HepG2 (cell line): Measurements from ENCODE around the gene LZTR1. TPM values are rescaled to one million over a fixed set of nuclear protein-coding genes. Genes with fewer than 3 reads are reported as not detected.
A peak's percentile ranks its signal among the peaks of the same experiment; 100 is the strongest.

ENCODE experiments used
- ATAC-seq: fragments of 200-7000 bp; cut with Tn5 transposase; 3 replicates; pipeline ENCODE4 v1.9.1; 2020; ENCODE audit warnings: mild to moderate bottlenecking, moderate library complexity
- BruUV-seq: library from RNA; stranded (reverse); fragments of 400-500 nt; replicated peaks from 2 replicates; lab custom pipeline; 2021; lab: Mats Ljungman, UMichigan
- CTCF ChIA-PET: fragments of 300-600 bp; formaldehyde crosslinking; extraction: SDS; loops from one replicate; lab custom pipeline; 2021; ENCODE audit warnings: low total read pairs, inconsistent platforms, low intra/inter-chr PET ratio; lab: Yijun Ruan, JAX
- POLR2A ChIA-PET: fragments of 350-600 bp; sonication (Branson Sonifier 250); formaldehyde crosslinking; loops from one replicate; lab custom pipeline; 2020; ENCODE audit warnings: antibody characterized with exemption, inconsistent platforms; lab: Yijun Ruan, JAX
- DNase-seq: peaks from one replicate; pipeline ENCODE4 v3.0.0-alpha.2; 2015; ENCODE audit warnings: low spot score
- FAIRE-seq: peaks from 3 replicates; lab custom pipeline; 2011; peaks lifted over from hg19 to GRCh38; lab: Jason Lieb, UNC
- H2AFZ ChIP-seq: one replicate; pipeline ENCODE4 v1.6.1; 2011; ENCODE audit warnings: low read length, inconsistent platforms
- H3K27ac ChIP-seq: fragments of 300-600 bp; 3 replicates; pipeline ENCODE4 v1.8.0; 2011; ENCODE audit warnings: mixed run types, mild to moderate bottlenecking, mixed read lengths, low read length, inconsistent platforms; ENCODE audit not compliant: insufficient read depth; ENCODE audit errors: extremely low read length
- H3K27me3 ChIP-seq, 2 experiments: fragments of 200-600 bp in 1 of 2; 2 replicates in 1 of 2; 3 replicates in 1 of 2; pipeline versions ENCODE4 v1.6.0 to v1.8.0; 2011; ENCODE audit warnings: low read length in 2 of 2, mild to moderate bottlenecking in 2 of 2, moderate library complexity in 2 of 2, inconsistent platforms in 1 of 2; ENCODE audit not compliant: insufficient read depth in 2 of 2, control insufficient read depth in 1 of 2
- H3K36me3 ChIP-seq, 2 experiments: fragments of 200-600 bp in 1 of 2; replicated peaks in 1 of 2; 2 replicates in 1 of 2; 3 replicates in 1 of 2; pipeline versions ENCODE4 v1.5.1 to v1.8.0; 2011; ENCODE audit warnings: low read length in 2 of 2, inconsistent platforms in 1 of 2; ENCODE audit not compliant: insufficient read depth in 2 of 2, control insufficient read depth in 1 of 2
- H3K4me1 ChIP-seq: 2 replicates; pipeline ENCODE4 v1.5.1; 2012; ENCODE audit warnings: low read length, inconsistent platforms; ENCODE audit not compliant: insufficient read depth
- H3K4me2 ChIP-seq: 2 replicates; pipeline ENCODE4 v1.6.0; 2011; ENCODE audit warnings: low read depth, low read length, inconsistent platforms
- H3K4me3 ChIP-seq, 3 experiments: fragments of 200-600 bp in 1 of 3; sonication (generic), shearing (Covaris generic) in 1 of 3; replicated peaks in 1 of 3; 2 replicates each; pipeline ENCODE4 v1.5.1; 2011 to 2016; ENCODE audit warnings: low read length in 3 of 3, inconsistent platforms in 2 of 3, low read depth in 2 of 3, mild to moderate bottlenecking in 2 of 3, control low read depth in 1 of 3, mixed read lengths in 1 of 3; ENCODE audit not compliant: insufficient read depth in 1 of 3
- H3K79me2 ChIP-seq: one replicate; pipeline ENCODE4 v1.6.1; 2011; ENCODE audit warnings: low read length, inconsistent platforms; ENCODE audit not compliant: insufficient read depth
- H3K9ac ChIP-seq: 2 replicates; pipeline ENCODE4 v1.6.0; 2011; ENCODE audit warnings: mild to moderate bottlenecking, low read depth, low read length, inconsistent platforms; ENCODE audit not compliant: insufficient read depth
- H3K9me3 ChIP-seq: 2 replicates; pipeline ENCODE4 v1.5.1; 2012; ENCODE audit warnings: mild to moderate bottlenecking, low read length
- H4K20me1 ChIP-seq: 2 replicates; pipeline ENCODE4 v1.6.0; 2011; ENCODE audit warnings: inconsistent platforms, mild to moderate bottlenecking, low read length, moderate library complexity; ENCODE audit not compliant: insufficient read depth
- ARHGAP35 ChIP-seq: sonication (generic); formaldehyde crosslinking; IDR thresholded peaks from 2 replicates; pipeline ENCODE4 v1.9.0; 2022; ENCODE audit warnings: mild to moderate bottlenecking, inconsistent platforms, moderate library complexity, missing genetic modification reagents, borderline replicate concordance
- FOXJ3 ChIP-seq: sonication (generic); formaldehyde crosslinking; IDR thresholded peaks from 2 replicates; pipeline ENCODE4 v1.4.0; 2020; ENCODE audit warnings: missing genetic modification reagents, mild to moderate bottlenecking, borderline replicate concordance
- JUND ChIP-seq: sonication (generic); formaldehyde crosslinking; IDR thresholded peaks from 2 replicates; pipeline ENCODE4 v1.8.0; 2022; ENCODE audit warnings: mild to moderate bottlenecking, missing genetic modification reagents
- MIXL1 ChIP-seq: IDR thresholded peaks from 2 replicates; pipeline ENCODE4 v1.6.1; 2016
- PLRG1 ChIP-seq: fragments of 450-650 bp; conservative IDR thresholded peaks from 2 replicates; pipeline ENCODE4 v1.6.1; 2016
- ZFP62 ChIP-seq: sonication (generic); formaldehyde crosslinking; IDR thresholded peaks from 2 replicates; pipeline ENCODE4 v1.4.0; 2020; ENCODE audit warnings: missing genetic modification reagents
- ZNF672 ChIP-seq: sonication (generic); formaldehyde crosslinking; IDR thresholded peaks from 2 replicates; pipeline ENCODE4 v1.8.1; 2022; ENCODE audit warnings: missing genetic modification reagents
- WGBS: methylation state at CpG from one replicate; pipeline ENCODE4 v1.1.6; 2017; ENCODE audit warnings: low lambda C conversion rate; 5-methylcytosine and 5-hydroxymethylcytosine counted together
- in situ Hi-C: cut with HindIII; loops from 2 replicates; pipeline ENCODE4 v1.10.0; 2017; ENCODE audit warnings: low pct_unique_long_range_greater_than_20kb; ENCODE audit not compliant: extremely low pct_ligation_motif_present
- intact Hi-C: fragments of 100-400 bp; cut with micrococcal nuclease; formaldehyde crosslinking; loops from one replicate; pipeline ENCODE4 v1.10.0; 2022; ENCODE audit not compliant: unreplicated experiment
- polyA plus RNA-seq, 8 experiments: library from polyadenylated mRNA; depleted of rRNA in 3 of 8; stranded (reverse) in 7 of 8; unstranded in 1 of 8; fragments of >200 nt; fragmentation: Illumina TruSeq in 4 of 8; extraction: Trizol in 4 of 8; gene quantifications; 2 replicates each; pipeline versions ENCODE4 v1.2.1 to v1.2.3, GENCODE V29; 2011 to 2016; ENCODE audit warnings: low read depth in 4 of 8, missing spikeins in 1 of 8, mixed read lengths in 1 of 8; ENCODE audit not compliant: insufficient read depth in 1 of 8
- total RNA-seq, 5 experiments: library from RNA; depleted of rRNA; stranded (reverse); fragments of >200 nt; fragmentation: Illumina TruSeq; extraction: Trizol; gene quantifications; 2 replicates each; pipeline ENCODE4 v1.2.3, GENCODE V29; 2016; ENCODE audit warnings: low read depth in 1 of 5
- TF ChIP-seq, protein P1 (sequence below): sonication (generic); formaldehyde crosslinking; IDR thresholded peaks from 2 replicates; pipeline ENCODE4 v1.4.0; 2020; ENCODE audit warnings: missing genetic modification reagents
- TF ChIP-seq, protein P2 (sequence below), 2 experiments: IDR thresholded peaks; 2 replicates each; pipeline ENCODE4 v1.6.1; 2011 to 2012; ENCODE audit warnings: low read length in 2 of 2, borderline replicate concordance in 1 of 2, low read depth in 1 of 2, mild to moderate bottlenecking in 1 of 2, moderate library complexity in 1 of 2

The LZTR1 gene
- total and polyA plus RNA-seq, 2 of the 13 experiments (the other 11 are each of a cell fraction or from before 2014, with no cell fraction given), result 21.8 to 22.4 TPM

DNA sequence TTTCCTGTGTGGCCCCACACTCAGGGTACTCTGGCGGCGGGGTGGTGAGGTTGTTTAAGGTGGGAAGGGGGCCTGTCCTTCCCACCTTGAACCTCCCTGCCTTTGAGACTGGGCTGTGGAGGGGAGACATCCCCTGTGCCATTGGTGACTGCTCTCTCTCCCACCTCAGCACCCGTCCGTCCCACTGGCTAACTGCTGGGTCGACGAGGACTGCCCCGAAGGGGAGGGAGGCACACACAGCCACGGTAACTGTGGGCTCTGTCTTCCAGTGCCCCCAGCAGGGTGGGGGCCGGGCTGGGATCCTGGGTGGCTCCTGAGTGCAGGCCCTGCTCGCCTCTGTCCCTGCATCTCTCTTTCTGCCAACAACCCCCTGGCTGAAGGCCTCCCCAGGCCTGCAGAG, 40.4 kb downstream of the LZTR1 start:
- peak; percentile 13 for ATAC-seq
- FAIRE-seq, result no peak
- BruUV-seq, result no TSS peak

More for the DNA sequence above, 40.4 kb downstream of the LZTR1 start:
- ChIA-PET POLR2A (no interaction called here), CTCF (no interaction called here)
- Histone ChIP-seq H2AFZ (no peak overlapping the region), H3K4me1 (peaks cover 14% of the 10 kb centered on the region), H4K20me1 (no peaks in the 10 kb centered on the region), H3K27ac (no peak overlapping the region), H3K79me2 (no peaks in the 10 kb centered on the region), H3K4me3 (no peak overlapping the region), H3K36me3 (no peaks in the 10 kb centered on the region), H3K4me2 (no peak overlapping the region), H3K27me3 (peaks cover 4 to 41% of the 10 kb centered on the region in 2 experiments; a peak in 4 of 5 replicates), H3K9ac (no peak overlapping the region), H3K9me3 (no peaks in the 10 kb centered on the region)
- in situ Hi-C loops, result no loop called here
- no peak for DNase-seq
- WGBS, result 91% methylated on average over 2 of the region's 10 CpGs
- no peak for TF ChIP-seq FOXJ3 (CRISPR knock-in tag)
- no peak for TF ChIP-seq JUND (CRISPR knock-in tag)
- TF ChIP-seq MIXL1 (CRISPR knock-in tag), result no peak
- TF ChIP-seq, protein P1, sequence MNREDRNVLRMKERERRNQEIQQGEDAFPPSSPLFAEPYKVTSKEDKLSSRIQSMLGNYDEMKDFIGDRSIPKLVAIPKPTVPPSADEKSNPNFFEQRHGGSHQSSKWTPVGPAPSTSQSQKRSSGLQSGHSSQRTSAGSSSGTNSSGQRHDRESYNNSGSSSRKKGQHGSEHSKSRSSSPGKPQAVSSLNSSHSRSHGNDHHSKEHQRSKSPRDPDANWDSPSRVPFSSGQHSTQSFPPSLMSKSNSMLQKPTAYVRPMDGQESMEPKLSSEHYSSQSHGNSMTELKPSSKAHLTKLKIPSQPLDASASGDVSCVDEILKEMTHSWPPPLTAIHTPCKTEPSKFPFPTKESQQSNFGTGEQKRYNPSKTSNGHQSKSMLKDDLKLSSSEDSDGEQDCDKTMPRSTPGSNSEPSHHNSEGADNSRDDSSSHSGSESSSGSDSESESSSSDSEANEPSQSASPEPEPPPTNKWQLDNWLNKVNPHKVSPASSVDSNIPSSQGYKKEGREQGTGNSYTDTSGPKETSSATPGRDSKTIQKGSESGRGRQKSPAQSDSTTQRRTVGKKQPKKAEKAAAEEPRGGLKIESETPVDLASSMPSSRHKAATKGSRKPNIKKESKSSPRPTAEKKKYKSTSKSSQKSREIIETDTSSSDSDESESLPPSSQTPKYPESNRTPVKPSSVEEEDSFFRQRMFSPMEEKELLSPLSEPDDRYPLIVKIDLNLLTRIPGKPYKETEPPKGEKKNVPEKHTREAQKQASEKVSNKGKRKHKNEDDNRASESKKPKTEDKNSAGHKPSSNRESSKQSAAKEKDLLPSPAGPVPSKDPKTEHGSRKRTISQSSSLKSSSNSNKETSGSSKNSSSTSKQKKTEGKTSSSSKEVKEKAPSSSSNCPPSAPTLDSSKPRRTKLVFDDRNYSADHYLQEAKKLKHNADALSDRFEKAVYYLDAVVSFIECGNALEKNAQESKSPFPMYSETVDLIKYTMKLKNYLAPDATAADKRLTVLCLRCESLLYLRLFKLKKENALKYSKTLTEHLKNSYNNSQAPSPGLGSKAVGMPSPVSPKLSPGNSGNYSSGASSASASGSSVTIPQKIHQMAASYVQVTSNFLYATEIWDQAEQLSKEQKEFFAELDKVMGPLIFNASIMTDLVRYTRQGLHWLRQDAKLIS, result no peak
- TF ChIP-seq ARHGAP35 (CRISPR knock-in tag), result no peak
- TF ChIP-seq PLRG1, result no peak
- no peak for TF ChIP-seq ZNF672
- TF ChIP-seq ZFP62 (CRISPR knock-in tag), result no peak
- TF ChIP-seq, protein P2, sequence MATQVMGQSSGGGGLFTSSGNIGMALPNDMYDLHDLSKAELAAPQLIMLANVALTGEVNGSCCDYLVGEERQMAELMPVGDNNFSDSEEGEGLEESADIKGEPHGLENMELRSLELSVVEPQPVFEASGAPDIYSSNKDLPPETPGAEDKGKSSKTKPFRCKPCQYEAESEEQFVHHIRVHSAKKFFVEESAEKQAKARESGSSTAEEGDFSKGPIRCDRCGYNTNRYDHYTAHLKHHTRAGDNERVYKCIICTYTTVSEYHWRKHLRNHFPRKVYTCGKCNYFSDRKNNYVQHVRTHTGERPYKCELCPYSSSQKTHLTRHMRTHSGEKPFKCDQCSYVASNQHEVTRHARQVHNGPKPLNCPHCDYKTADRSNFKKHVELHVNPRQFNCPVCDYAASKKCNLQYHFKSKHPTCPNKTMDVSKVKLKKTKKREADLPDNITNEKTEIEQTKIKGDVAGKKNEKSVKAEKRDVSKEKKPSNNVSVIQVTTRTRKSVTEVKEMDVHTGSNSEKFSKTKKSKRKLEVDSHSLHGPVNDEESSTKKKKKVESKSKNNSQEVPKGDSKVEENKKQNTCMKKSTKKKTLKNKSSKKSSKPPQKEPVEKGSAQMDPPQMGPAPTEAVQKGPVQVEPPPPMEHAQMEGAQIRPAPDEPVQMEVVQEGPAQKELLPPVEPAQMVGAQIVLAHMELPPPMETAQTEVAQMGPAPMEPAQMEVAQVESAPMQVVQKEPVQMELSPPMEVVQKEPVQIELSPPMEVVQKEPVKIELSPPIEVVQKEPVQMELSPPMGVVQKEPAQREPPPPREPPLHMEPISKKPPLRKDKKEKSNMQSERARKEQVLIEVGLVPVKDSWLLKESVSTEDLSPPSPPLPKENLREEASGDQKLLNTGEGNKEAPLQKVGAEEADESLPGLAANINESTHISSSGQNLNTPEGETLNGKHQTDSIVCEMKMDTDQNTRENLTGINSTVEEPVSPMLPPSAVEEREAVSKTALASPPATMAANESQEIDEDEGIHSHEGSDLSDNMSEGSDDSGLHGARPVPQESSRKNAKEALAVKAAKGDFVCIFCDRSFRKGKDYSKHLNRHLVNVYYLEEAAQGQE (IDR thresholded peaks at IDR 0.05; ENCODE audit: borderline replicate concordance in 1 of 2, low read depth in 1 of 2, low read length in 2 of 2), result no peak
- intact Hi-C loops, result no loop called here
